ENCODE results near the gene GFRA4. TPM values are rescaled to one million over a fixed set of nuclear protein-coding genes. Genes with fewer than 3 reads are reported as not detected.

Gene GFRA4
- total and polyA plus RNA-seq, 2 donors (not counting 1 experiment from before 2014, with no cell fraction given) = not detected

- Mint-ChIP-seq H3K27ac (no peak overlapping the region), H3K4me3 (no peak overlapping the region), H3K9me3 (ENCODE audit: insufficient read depth) (no peaks in the 10 kb centered on the region), H3K27me3 (no peaks in the 10 kb centered on the region), H3K4me1 (no peaks in the 10 kb centered on the region)
- intact Hi-C loops (cut with micrococcal nuclease) = no loop called here
- H3K4me1 ChIP-seq (ENCODE audit: control insufficient read depth in 2 of 2, insufficient read depth in 2 of 2, low read length in 2 of 2) = no peaks in the 10 kb centered on the region
- no peaks in the 10 kb centered on the region for H3K9me3 ChIP-seq (ENCODE audit: control extremely low read depth in 1 of 3, control insufficient read depth in 2 of 3, insufficient read depth in 1 of 3, low read length in 2 of 3)
- ATAC-seq (ENCODE audit: low read depth) (no peak), DNase-seq (no peak)
- H4K20me1 ChIP-seq (ENCODE audit: control insufficient read depth, insufficient read depth, low read length, poor library complexity, severe bottlenecking) = no peaks in the 10 kb centered on the region
- CTCF ChIA-PET = no interaction called here
- H2AFZ ChIP-seq (ENCODE audit: insufficient read depth, low read depth, low read length, poor library complexity, severe bottlenecking) = no peak overlapping the region
- TF ChIP-seq EZH2 (IDR thresholded peaks at IDR 0.05; ENCODE audit: borderline replicate concordance, insufficient read depth, low read depth, low read length, poor library complexity, severe bottlenecking) = no peak
- TF ChIP-seq, protein P1, sequence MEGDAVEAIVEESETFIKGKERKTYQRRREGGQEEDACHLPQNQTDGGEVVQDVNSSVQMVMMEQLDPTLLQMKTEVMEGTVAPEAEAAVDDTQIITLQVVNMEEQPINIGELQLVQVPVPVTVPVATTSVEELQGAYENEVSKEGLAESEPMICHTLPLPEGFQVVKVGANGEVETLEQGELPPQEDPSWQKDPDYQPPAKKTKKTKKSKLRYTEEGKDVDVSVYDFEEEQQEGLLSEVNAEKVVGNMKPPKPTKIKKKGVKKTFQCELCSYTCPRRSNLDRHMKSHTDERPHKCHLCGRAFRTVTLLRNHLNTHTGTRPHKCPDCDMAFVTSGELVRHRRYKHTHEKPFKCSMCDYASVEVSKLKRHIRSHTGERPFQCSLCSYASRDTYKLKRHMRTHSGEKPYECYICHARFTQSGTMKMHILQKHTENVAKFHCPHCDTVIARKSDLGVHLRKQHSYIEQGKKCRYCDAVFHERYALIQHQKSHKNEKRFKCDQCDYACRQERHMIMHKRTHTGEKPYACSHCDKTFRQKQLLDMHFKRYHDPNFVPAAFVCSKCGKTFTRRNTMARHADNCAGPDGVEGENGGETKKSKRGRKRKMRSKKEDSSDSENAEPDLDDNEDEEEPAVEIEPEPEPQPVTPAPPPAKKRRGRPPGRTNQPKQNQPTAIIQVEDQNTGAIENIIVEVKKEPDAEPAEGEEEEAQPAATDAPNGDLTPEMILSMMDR (IDR thresholded peaks at IDR 0.05) = no peak
- POLR2A ChIA-PET = no interaction called here
- no peak overlapping the region for H3K4me3 ChIP-seq (ENCODE audit: control extremely low read depth in 1 of 5, extremely low read depth in 1 of 5, insufficient read depth in 1 of 5, low read depth in 2 of 5, low read length in 4 of 5)
- 96% methylated on average over 11 of the region's 13 CpGs for WGBS (ENCODE audit: insufficient coverage)
- no peak overlapping the region for H3K9ac ChIP-seq (ENCODE audit: low read length)
- H3K79me2 ChIP-seq (ENCODE audit: control insufficient read depth, insufficient read depth, low read length) = no peaks in the 10 kb centered on the region
- H3K4me2 ChIP-seq (replicated peaks; ENCODE audit: low read depth, low read length, poor library complexity, severe bottlenecking) = no peak overlapping the region
- no peaks in the 10 kb centered on the region for H3K27me3 ChIP-seq (replicated peaks in 1 of 4; ENCODE audit: control extremely low read depth in 1 of 4, control insufficient read depth in 3 of 4, insufficient read depth in 4 of 4, low read length in 3 of 4)
- H3K27ac ChIP-seq (ENCODE audit: low read length in 2 of 2) = no peak overlapping the region
- peaks cover 0 to 19% of the 10 kb centered on the region in 2 experiments for H3K36me3 ChIP-seq (replicated peaks in 1 of 2; ENCODE audit: control extremely low read depth in 1 of 2, control insufficient read depth in 1 of 2, extremely low read depth in 1 of 2, insufficient read depth in 2 of 2, low read length in 1 of 2)
Measured at GRCh38 chr20:3646651-3647050, 16.5 kb downstream of the GFRA4 start.

GRCh38 chr20:3646067-3646440 lies 17.1 kb downstream of the GFRA4 start:
- ATAC-seq (ENCODE audit: low read depth) (no peak), DNase-seq (no peak)
- Histone ChIP-seq H3K36me3 (replicated peaks in 1 of 2; ENCODE audit: control extremely low read depth in 1 of 2, control insufficient read depth in 1 of 2, extremely low read depth in 1 of 2, insufficient read depth in 2 of 2, low read length in 1 of 2) (peaks cover 0 to 19% of the 10 kb centered on the region in 2 experiments), H3K27ac (ENCODE audit: low read length in 2 of 2) (no peak overlapping the region), H3K27me3 (replicated peaks in 1 of 4; ENCODE audit: control extremely low read depth in 1 of 4, control insufficient read depth in 3 of 4, insufficient read depth in 4 of 4, low read length in 3 of 4) (no peaks in the 10 kb centered on the region), H3K4me3 (ENCODE audit: control extremely low read depth in 1 of 5, extremely low read depth in 1 of 5, insufficient read depth in 1 of 5, low read depth in 2 of 5, low read length in 4 of 5) (no peak overlapping the region), H3K79me2 (ENCODE audit: control insufficient read depth, insufficient read depth, low read length) (no peaks in the 10 kb centered on the region), H3K4me2 (replicated peaks; ENCODE audit: low read depth, low read length, poor library complexity, severe bottlenecking) (no peak overlapping the region), H3K9me3 (ENCODE audit: control extremely low read depth in 1 of 3, control insufficient read depth in 2 of 3, insufficient read depth in 1 of 3, low read length in 2 of 3) (no peaks in the 10 kb centered on the region), H3K4me1 (ENCODE audit: control insufficient read depth in 2 of 2, insufficient read depth in 2 of 2, low read length in 2 of 2) (no peaks in the 10 kb centered on the region), H4K20me1 (ENCODE audit: control insufficient read depth, insufficient read depth, low read length, poor library complexity, severe bottlenecking) (no peaks in the 10 kb centered on the region), H2AFZ (ENCODE audit: insufficient read depth, low read depth, low read length, poor library complexity, severe bottlenecking) (no peak overlapping the region), H3K9ac (ENCODE audit: low read length) (no peak overlapping the region)
- H3K4me1 Mint-ChIP-seq = no peaks in the 10 kb centered on the region
- no peak overlapping the region for H3K27ac Mint-ChIP-seq
- WGBS (ENCODE audit: insufficient coverage) = 92% methylated on average over 4 of the region's 5 CpGs
- H3K27me3 Mint-ChIP-seq = no peaks in the 10 kb centered on the region
- TF ChIP-seq, protein P1 (IDR thresholded peaks at IDR 0.05) = no peak
- TF ChIP-seq EZH2 (IDR thresholded peaks at IDR 0.05; ENCODE audit: borderline replicate concordance, insufficient read depth, low read depth, low read length, poor library complexity, severe bottlenecking) = no peak
- POLR2A ChIA-PET = no interaction called here
- intact Hi-C loops (cut with micrococcal nuclease) = no loop called here
- H3K9me3 Mint-ChIP-seq (ENCODE audit: insufficient read depth) = no peaks in the 10 kb centered on the region
- H3K4me3 Mint-ChIP-seq = no peak overlapping the region
- CTCF ChIA-PET = no interaction called here

Data from B cell (primary cell).